GM12891 (cell line): Measurements from ENCODE around the gene WDCP.
"Not testable (repeated sequence)": the region's sequence is repeated elsewhere in the genome, so short reads cannot be mapped to it uniquely, and the experiment has no call there.

Experiments used
- PAX5 ChIP-seq: IDR thresholded peaks from 2 replicates; pipeline ENCODE4 v1.6.1; 2011; ENCODE audit warnings: low read length, moderate library complexity, mild to moderate bottlenecking; ENCODE audit not compliant: insufficient read depth, severe bottlenecking
- POLR2A ChIP-seq: IDR thresholded peaks from 2 replicates; pipeline ENCODE4 v1.6.1; 2011; ENCODE audit warnings: low read depth, low read length, control low read depth
- POLR2AphosphoS5 ChIP-seq: IDR thresholded peaks from 2 replicates; pipeline ENCODE4 v1.6.1; 2011; ENCODE audit warnings: low read depth, low read length, control low read depth
- TAF1 ChIP-seq: IDR thresholded peaks from 2 replicates; pipeline ENCODE4 v1.6.1; 2011; ENCODE audit warnings: low read depth, low read length, control low read depth

DNA sequence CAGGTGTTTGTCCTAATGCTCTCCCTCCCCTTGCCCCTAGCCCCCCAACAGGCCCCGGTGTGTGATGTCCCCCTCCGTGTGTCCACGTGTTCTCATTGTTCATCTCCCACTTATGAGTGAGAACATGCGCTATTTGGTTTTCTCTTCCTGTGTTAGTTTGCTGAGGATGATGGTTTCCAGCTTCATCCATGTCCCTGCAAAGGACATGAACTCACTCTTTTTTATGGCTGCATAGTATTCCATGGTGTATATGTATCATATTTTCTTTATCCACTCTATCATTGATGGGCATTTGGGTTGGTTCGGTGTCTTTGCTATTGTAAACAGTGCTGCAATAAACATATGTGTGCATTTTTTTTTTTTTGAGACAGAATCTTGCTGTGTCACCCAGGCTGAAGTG lies 46.1 kb upstream of the WDCP start:
- TF ChIP-seq POLR2A, POLR2AphosphoS5, PAX5, TAF1: not testable (repeated sequence)
